NCI-H510A treated with DMSO at 0.1 percent for 48 hours (cell line): ENCODE measurements around the gene ZFP36L2.
A peak's percentile ranks its signal among the peaks of the same experiment; 100 is the strongest.

ENCODE experiments used
- DNase-seq: peaks from one replicate; lab custom pipeline; 2025; lab: John Stamatoyannopoulos, UW

Gene ZFP36L2

GRCh38 chr2:43223521-43224001, 2.8 kb downstream of the ZFP36L2 start:
- no peak for DNase-seq

GRCh38 chr2:43222475-43223309, 3.7 kb downstream of the ZFP36L2 start:
- DNase-seq: peak; percentile 34

- peak; percentile 53 for DNase-seq
Observed at GRCh38 chr2:43221763-43222474, 4.5 kb downstream of the ZFP36L2 start.

GRCh38 chr2:43221124-43221762, 5.2 kb downstream of the ZFP36L2 start:
- peak; percentile 32 for DNase-seq

GRCh38 chr2:43220760-43221123, 5.7 kb downstream of the ZFP36L2 start:
- DNase-seq: no peak

- DNase-seq: no peak
Observed at GRCh38 chr2:43220229-43220751, 6.1 kb downstream of the ZFP36L2 start.

- DNase-seq: peak; percentile 89
Observed at GRCh38 chr2:43219383-43220228, 6.8 kb downstream of the ZFP36L2 start.

- peak; percentile 32 for DNase-seq
Observed at GRCh38 chr2:43218702-43219382, 7.6 kb downstream of the ZFP36L2 start.

GRCh38 chr2:43218155-43218701, 8.2 kb downstream of the ZFP36L2 start:
- peak; percentile 32 for DNase-seq

GRCh38 chr2:43217228-43218154, 8.9 kb downstream of the ZFP36L2 start:
- peak; percentile 69 for DNase-seq

GRCh38 chr2:43216629-43217028, 9.8 kb downstream of the ZFP36L2 start:
- no peak for DNase-seq

- DNase-seq: no peak
Observed at GRCh38 chr2:43215673-43216255, 10.6 kb downstream of the ZFP36L2 start.

- no peak for DNase-seq
Observed at GRCh38 chr2:43214253-43214652, 12.2 kb downstream of the ZFP36L2 start.

GRCh38 chr2:43212931-43213330, 13.5 kb downstream of the ZFP36L2 start:
- no peak for DNase-seq

GRCh38 chr2:43212216-43212835, 14.1 kb downstream of the ZFP36L2 start:
- no peak for DNase-seq

- no peak for DNase-seq
Observed at GRCh38 chr2:43210467-43211303, 15.7 kb downstream of the ZFP36L2 start.

GRCh38 chr2:43210125-43210466, 16.3 kb downstream of the ZFP36L2 start:
- DNase-seq: no peak

GRCh38 chr2:43209204-43209717, 17.1 kb downstream of the ZFP36L2 start:
- DNase-seq: no peak
